HCT116 (cell line): ENCODE data around the gene CDK13.

Source experiments
- CEBPB ChIP-seq: IDR thresholded peaks from 2 replicates; pipeline ENCODE4 v1.6.1; 2012; ENCODE audit warnings: low read depth
- CTCF ChIP-seq, 3 experiments: fragments of 200-600 bp in 1 of 3; sonication (generic) in 1 of 3; IDR thresholded peaks in 2 of 3; conservative IDR thresholded peaks in 1 of 3; 2 replicates each; pipeline ENCODE4 v1.5.1; 2012 to 2017; ENCODE audit warnings: low read depth in 2 of 3, low read length in 2 of 3, antibody characterized with exemption in 1 of 3, borderline replicate concordance in 1 of 3, control low read depth in 1 of 3, mild to moderate bottlenecking in 1 of 3, mixed read lengths in 1 of 3, mixed run types in 1 of 3, moderate library complexity in 1 of 3; ENCODE audit not compliant: insufficient read depth in 1 of 3
- EZH2phosphoT487 ChIP-seq: fragments of 200-600 bp; IDR thresholded peaks from 2 replicates; pipeline ENCODE4 v1.6.1; 2018; ENCODE audit warnings: antibody characterized with exemption, borderline replicate concordance
- FOSL1 ChIP-seq: IDR thresholded peaks from 2 replicates; pipeline ENCODE4 v1.6.1; 2012; ENCODE audit warnings: low read depth
- MAX ChIP-seq: IDR thresholded peaks from 2 replicates; pipeline ENCODE4 v1.6.1; 2012
- POLR2A ChIP-seq: IDR thresholded peaks from 2 replicates; pipeline ENCODE4 v1.7.0; 2011; ENCODE audit warnings: borderline replicate concordance; ENCODE audit not compliant: insufficient read depth, insufficient read length; ENCODE audit errors: extremely low read depth
- POLR2AphosphoS5 ChIP-seq: IDR thresholded peaks from 2 replicates; pipeline ENCODE4 v1.6.1; 2011; ENCODE audit warnings: mild to moderate bottlenecking, low read depth, low read length, moderate library complexity
- REST ChIP-seq: IDR thresholded peaks from 2 replicates; pipeline ENCODE4 v1.6.1; 2012; ENCODE audit warnings: low read depth
- SIN3A ChIP-seq: IDR thresholded peaks from 2 replicates; pipeline ENCODE4 v1.6.1; 2012; ENCODE audit warnings: low read depth
- SRF ChIP-seq: IDR thresholded peaks from 2 replicates; pipeline ENCODE4 v1.6.1; 2012; ENCODE audit warnings: low read depth

- no peak for TF ChIP-seq MAX
- TF ChIP-seq FOSL1, result no peak
- no peak for TF ChIP-seq REST
- no peak for TF ChIP-seq POLR2A
- no peak for TF ChIP-seq CTCF (IDR thresholded peaks at IDR 0.05 in 2 of 3, conservative IDR thresholded peaks at IDR 0.05 in 1 of 3; ENCODE audit: borderline replicate concordance in 1 of 3, insufficient read depth in 1 of 3, low read depth in 2 of 3, low read length in 2 of 3)
- no peak for TF ChIP-seq CEBPB
- TF ChIP-seq POLR2AphosphoS5, result no peak; the same call in 1 of the 2 replicates
- no peak for TF ChIP-seq SRF
- no peak for TF ChIP-seq SIN3A
- TF ChIP-seq EZH2phosphoT487, result no peak
Measured at GRCh38 chr7:39948375-39948955, 1.6 kb upstream of the CDK13 start.
